ENCODE measurements around the gene CTIF.

CTIF gene

GRCh38 chr18:48842259-48843061, 303.6 kb downstream of the CTIF start:
- Histone ChIP-seq H3K4me1 (ENCODE audit: control insufficient read depth in 1 of 2, insufficient read depth in 2 of 2, low read length in 2 of 2) (peaks cover 21 to 33% of the 10 kb centered on the region in 2 donors), H3K9me3 (ENCODE audit: control insufficient read depth in 1 of 2, low read length in 2 of 2) (no peaks in the 10 kb centered on the region), H3K4me3 (ENCODE audit: low read depth in 1 of 2, low read length in 2 of 2) (no peak overlapping the region), H3K27ac (ENCODE audit: low read depth, low read length) (peak overlapping the region; percentile 26), H3K36me3 (ENCODE audit: control insufficient read depth in 1 of 2, insufficient read depth in 2 of 2, low read length in 2 of 2) (no peaks in the 10 kb centered on the region), H3K9ac (ENCODE audit: low read depth in 1 of 2, low read length in 2 of 2) (no peak overlapping the region), H3K27me3 (ENCODE audit: control insufficient read depth in 1 of 2, insufficient read depth in 2 of 2, low read length in 2 of 2) (no peaks in the 10 kb centered on the region)

GRCh38 chr18:48843162-48843561, 304.3 kb downstream of the CTIF start:
- no peak overlapping the region for H3K4me3 ChIP-seq (ENCODE audit: low read depth in 1 of 2, low read length in 2 of 2)
- no peak overlapping the region for H3K9ac ChIP-seq (ENCODE audit: low read depth in 1 of 2, low read length in 2 of 2)
- H3K4me1 ChIP-seq (ENCODE audit: control insufficient read depth in 1 of 2, insufficient read depth in 2 of 2, low read length in 2 of 2): peaks cover 14 to 26% of the 10 kb centered on the region in 2 donors
- H3K9me3 ChIP-seq (ENCODE audit: control insufficient read depth in 1 of 2, low read length in 2 of 2): no peaks in the 10 kb centered on the region
- no peaks in the 10 kb centered on the region for H3K36me3 ChIP-seq (ENCODE audit: control insufficient read depth in 1 of 2, insufficient read depth in 2 of 2, low read length in 2 of 2)
- no peaks in the 10 kb centered on the region for H3K27me3 ChIP-seq (ENCODE audit: control insufficient read depth in 1 of 2, insufficient read depth in 2 of 2, low read length in 2 of 2)
- H3K27ac ChIP-seq (ENCODE audit: low read depth, low read length): peak overlapping the region; percentile 26

DNA sequence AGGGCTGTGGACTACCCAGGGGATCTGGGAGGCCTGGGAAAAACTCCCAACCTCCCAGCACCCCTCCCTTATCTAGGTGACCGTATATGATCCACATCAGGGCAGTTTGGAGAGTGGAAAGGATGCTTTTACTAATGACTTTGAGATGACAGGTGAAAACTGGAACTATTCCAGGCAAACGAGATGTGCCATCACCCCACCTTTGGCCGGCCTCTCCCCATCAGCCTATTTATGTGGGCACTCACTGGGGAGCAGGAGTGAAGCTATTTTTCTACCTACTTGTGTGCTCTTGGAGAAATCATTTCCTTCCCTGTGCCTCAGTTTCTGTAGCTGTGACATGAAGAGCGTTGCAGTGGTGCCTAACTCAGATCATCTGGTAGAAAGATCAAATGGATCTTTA, 304.8 kb downstream of the CTIF start:
- Histone ChIP-seq H3K9ac (ENCODE audit: low read depth in 1 of 2, low read length in 2 of 2) (no peak overlapping the region), H3K4me1 (ENCODE audit: control insufficient read depth in 1 of 2, insufficient read depth in 2 of 2, low read length in 2 of 2) (peaks cover 10 to 22% of the 10 kb centered on the region in 2 donors), H3K36me3 (ENCODE audit: control insufficient read depth in 1 of 2, insufficient read depth in 2 of 2, low read length in 2 of 2) (no peaks in the 10 kb centered on the region), H3K27me3 (ENCODE audit: control insufficient read depth in 1 of 2, insufficient read depth in 2 of 2, low read length in 2 of 2) (no peaks in the 10 kb centered on the region), H3K9me3 (ENCODE audit: control insufficient read depth in 1 of 2, low read length in 2 of 2) (no peaks in the 10 kb centered on the region), H3K27ac (ENCODE audit: low read depth, low read length) (no peak overlapping the region), H3K4me3 (ENCODE audit: low read depth in 1 of 2, low read length in 2 of 2) (no peak overlapping the region)

DNA sequence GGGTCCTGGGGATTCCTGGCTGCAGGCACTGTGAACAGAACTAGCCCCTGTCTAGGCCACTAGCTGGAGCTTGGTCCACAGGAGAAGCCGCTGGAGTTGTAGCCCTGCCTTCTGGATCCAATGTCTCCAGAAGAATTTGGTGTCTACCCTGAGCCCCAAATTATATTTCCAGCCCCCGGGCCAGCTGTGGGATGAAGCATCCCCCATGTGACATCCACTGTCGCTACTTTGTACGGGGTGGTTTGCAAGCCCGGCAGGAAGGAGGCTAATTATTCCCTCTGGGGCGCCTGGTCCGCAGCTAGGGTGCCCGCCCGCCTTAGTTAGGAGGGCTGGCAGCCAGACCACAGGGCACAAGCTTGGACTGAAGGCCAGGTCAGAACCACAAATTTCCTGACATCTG, 305.4 kb downstream of the CTIF start:
- peaks cover 9 to 21% of the 10 kb centered on the region in 2 donors for H3K4me1 ChIP-seq (ENCODE audit: control insufficient read depth in 1 of 2, insufficient read depth in 2 of 2, low read length in 2 of 2)
- H3K36me3 ChIP-seq (ENCODE audit: control insufficient read depth in 1 of 2, insufficient read depth in 2 of 2, low read length in 2 of 2): no peaks in the 10 kb centered on the region
- H3K27ac ChIP-seq (ENCODE audit: low read depth, low read length): no peak overlapping the region
- H3K9ac ChIP-seq (ENCODE audit: low read depth in 1 of 2, low read length in 2 of 2): no peak overlapping the region
- H3K27me3 ChIP-seq (ENCODE audit: control insufficient read depth in 1 of 2, insufficient read depth in 2 of 2, low read length in 2 of 2): no peaks in the 10 kb centered on the region
- no peaks in the 10 kb centered on the region for H3K9me3 ChIP-seq (ENCODE audit: control insufficient read depth in 1 of 2, low read length in 2 of 2)
- H3K4me3 ChIP-seq (ENCODE audit: low read depth in 1 of 2, low read length in 2 of 2): no peak overlapping the region

- H3K9me3 ChIP-seq (ENCODE audit: control insufficient read depth in 1 of 2, low read length in 2 of 2): no peaks in the 10 kb centered on the region
- no peak overlapping the region for H3K4me3 ChIP-seq (ENCODE audit: low read depth in 1 of 2, low read length in 2 of 2)
- peaks cover 9 to 16% of the 10 kb centered on the region in 2 donors for H3K4me1 ChIP-seq (ENCODE audit: control insufficient read depth in 1 of 2, insufficient read depth in 2 of 2, low read length in 2 of 2)
- no peaks in the 10 kb centered on the region for H3K27me3 ChIP-seq (ENCODE audit: control insufficient read depth in 1 of 2, insufficient read depth in 2 of 2, low read length in 2 of 2)
- H3K36me3 ChIP-seq (ENCODE audit: control insufficient read depth in 1 of 2, insufficient read depth in 2 of 2, low read length in 2 of 2): no peaks in the 10 kb centered on the region
- H3K27ac ChIP-seq (ENCODE audit: low read depth, low read length): no peak overlapping the region
- no peak overlapping the region for H3K9ac ChIP-seq (ENCODE audit: low read depth in 1 of 2, low read length in 2 of 2)
Observed at GRCh38 chr18:48845174-48845573, 306.3 kb downstream of the CTIF start.

DNA sequence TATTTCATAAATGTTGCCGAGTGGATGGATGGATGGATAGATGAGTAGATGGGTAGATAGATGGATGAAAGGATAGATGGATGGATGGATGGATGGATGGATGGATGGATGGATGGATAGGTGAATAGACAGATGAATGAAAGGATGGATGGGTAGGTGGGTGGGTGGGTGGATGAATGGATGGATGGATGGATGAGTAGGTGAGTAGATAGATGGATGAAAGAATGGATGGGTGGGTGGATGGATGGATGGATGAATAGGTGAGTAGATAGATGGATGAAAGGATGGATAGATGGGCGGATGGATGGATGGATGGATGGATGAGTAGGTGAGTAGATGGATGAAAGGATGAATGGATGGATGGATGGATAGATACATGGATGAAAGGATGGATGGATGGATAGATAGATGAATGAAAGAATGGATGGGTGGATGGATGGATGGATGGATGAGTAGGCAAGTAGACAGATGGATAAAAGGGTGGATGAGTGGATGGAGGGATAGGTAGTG, 307.6 kb downstream of the CTIF start:
- Histone ChIP-seq H3K4me3 (ENCODE audit: low read depth in 1 of 2, low read length in 2 of 2) (no peak overlapping the region), H3K36me3 (ENCODE audit: control insufficient read depth in 1 of 2, insufficient read depth in 2 of 2, low read length in 2 of 2) (no peaks in the 10 kb centered on the region), H3K27me3 (ENCODE audit: control insufficient read depth in 1 of 2, insufficient read depth in 2 of 2, low read length in 2 of 2) (no peaks in the 10 kb centered on the region), H3K9me3 (ENCODE audit: control insufficient read depth in 1 of 2, low read length in 2 of 2) (no peaks in the 10 kb centered on the region), H3K4me1 (ENCODE audit: control insufficient read depth in 1 of 2, insufficient read depth in 2 of 2, low read length in 2 of 2) (peaks cover 9 to 18% of the 10 kb centered on the region in 2 donors), H3K9ac (ENCODE audit: low read depth in 1 of 2, low read length in 2 of 2) (no peak overlapping the region), H3K27ac (ENCODE audit: low read depth, low read length) (no peak overlapping the region)

GRCh38 chr18:48847807-48848486, 309.1 kb downstream of the CTIF start:
- Histone ChIP-seq H3K4me3 (ENCODE audit: low read depth in 1 of 2, low read length in 2 of 2) (no peak overlapping the region), H3K27ac (ENCODE audit: low read depth, low read length) (no peak overlapping the region), H3K9me3 (ENCODE audit: control insufficient read depth in 1 of 2, low read length in 2 of 2) (no peaks in the 10 kb centered on the region), H3K9ac (ENCODE audit: low read depth in 1 of 2, low read length in 2 of 2) (no peak overlapping the region), H3K27me3 (ENCODE audit: control insufficient read depth in 1 of 2, insufficient read depth in 2 of 2, low read length in 2 of 2) (no peaks in the 10 kb centered on the region), H3K4me1 (ENCODE audit: control insufficient read depth in 1 of 2, insufficient read depth in 2 of 2, low read length in 2 of 2) (peaks cover 0 to 8% of the 10 kb centered on the region in 2 donors), H3K36me3 (ENCODE audit: control insufficient read depth in 1 of 2, insufficient read depth in 2 of 2, low read length in 2 of 2) (no peaks in the 10 kb centered on the region)

- Histone ChIP-seq H3K36me3 (ENCODE audit: control insufficient read depth in 1 of 2, insufficient read depth in 2 of 2, low read length in 2 of 2) (no peaks in the 10 kb centered on the region), H3K9me3 (ENCODE audit: control insufficient read depth in 1 of 2, low read length in 2 of 2) (no peaks in the 10 kb centered on the region), H3K4me3 (ENCODE audit: low read depth in 1 of 2, low read length in 2 of 2) (no peak overlapping the region), H3K9ac (ENCODE audit: low read depth in 1 of 2, low read length in 2 of 2) (no peak overlapping the region), H3K4me1 (ENCODE audit: control insufficient read depth in 1 of 2, insufficient read depth in 2 of 2, low read length in 2 of 2) (peaks cover 0 to 5% of the 10 kb centered on the region in 2 donors), H3K27ac (ENCODE audit: low read depth, low read length) (no peak overlapping the region), H3K27me3 (ENCODE audit: control insufficient read depth in 1 of 2, insufficient read depth in 2 of 2, low read length in 2 of 2) (no peaks in the 10 kb centered on the region)
Observed at GRCh38 chr18:48848641-48849143, 309.9 kb downstream of the CTIF start.

DNA sequence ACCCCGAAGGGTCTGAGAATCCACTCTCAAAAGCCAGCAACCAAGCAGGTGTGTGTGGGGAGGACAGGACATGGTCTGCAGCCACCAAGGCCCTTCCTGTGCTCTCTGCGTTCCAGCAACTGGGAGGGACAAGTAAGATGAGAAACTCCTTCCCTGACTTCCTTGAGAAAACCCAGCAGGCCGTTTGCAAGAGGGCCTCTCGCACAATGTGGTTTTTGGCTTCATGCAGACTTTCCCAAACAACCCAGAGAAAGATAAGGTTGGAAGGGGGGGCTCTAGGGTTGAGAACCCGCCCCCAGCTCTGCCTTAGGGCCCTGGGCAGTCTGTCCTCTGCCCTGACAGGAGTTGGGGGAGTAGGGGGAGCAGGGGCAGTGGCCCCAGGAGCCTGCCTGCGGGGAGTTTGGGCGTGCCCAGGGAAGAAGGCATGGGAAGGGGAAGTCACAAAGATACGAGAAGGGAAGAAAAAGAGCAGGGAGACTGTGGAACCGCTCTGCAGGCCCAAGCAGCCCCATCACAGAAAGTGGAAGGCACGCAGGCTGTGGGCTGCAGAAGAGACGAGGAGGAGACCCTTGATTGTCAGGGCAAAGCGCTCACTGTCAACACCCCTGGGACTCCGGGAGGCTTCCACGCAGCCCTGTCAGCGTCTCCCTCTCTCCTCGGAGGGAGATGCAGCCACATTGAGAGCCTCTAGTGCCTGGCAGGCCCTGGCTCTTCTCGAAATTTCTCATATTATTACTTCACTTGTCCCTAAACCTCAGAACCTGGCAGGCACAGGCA, 312.2 kb downstream of the CTIF start:
- no peaks in the 10 kb centered on the region for H3K36me3 ChIP-seq (ENCODE audit: control insufficient read depth in 1 of 2, insufficient read depth in 2 of 2, low read length in 2 of 2)
- no peak overlapping the region for H3K4me3 ChIP-seq (ENCODE audit: low read depth in 1 of 2, low read length in 2 of 2)
- H3K9ac ChIP-seq (ENCODE audit: low read depth in 1 of 2, low read length in 2 of 2): no peak overlapping the region
- H3K9me3 ChIP-seq (ENCODE audit: control insufficient read depth in 1 of 2, low read length in 2 of 2): no peaks in the 10 kb centered on the region
- H3K27ac ChIP-seq (ENCODE audit: low read depth, low read length): peak overlapping the region; percentile 17
- peaks cover 0 to 5% of the 10 kb centered on the region in 2 donors for H3K4me1 ChIP-seq (ENCODE audit: control insufficient read depth in 1 of 2, insufficient read depth in 2 of 2, low read length in 2 of 2)
- H3K27me3 ChIP-seq (ENCODE audit: control insufficient read depth in 1 of 2, insufficient read depth in 2 of 2, low read length in 2 of 2): no peaks in the 10 kb centered on the region
